ENCODE measurements around the gene SAXO1.

The SAXO1 gene

DNA sequence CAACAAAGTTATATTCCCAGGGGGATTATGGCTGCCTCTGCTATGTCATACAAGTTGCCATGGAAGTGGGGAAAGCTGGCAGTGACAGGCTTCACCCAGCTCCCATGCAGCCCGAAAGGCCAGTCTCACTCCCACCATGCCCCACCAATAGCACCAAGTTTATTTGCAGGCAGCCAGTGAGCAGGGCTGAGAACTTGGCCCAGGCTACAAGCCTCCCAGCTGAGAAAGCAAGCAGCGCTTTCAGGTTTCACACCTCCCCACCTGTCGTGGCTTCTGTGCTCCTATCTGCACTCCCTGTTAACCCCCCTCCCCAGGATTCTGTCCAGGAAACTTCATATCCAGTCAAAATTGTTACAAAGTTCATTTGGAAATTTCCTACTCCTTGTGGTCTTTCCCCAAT, 155.0 kb downstream of the SAXO1 start:
- H3K36me3 ChIP-seq (ENCODE audit: insufficient read depth, insufficient read length, low read length), result no peaks in the 10 kb centered on the region
- no peaks in the 10 kb centered on the region for H3K27me3 ChIP-seq (ENCODE audit: insufficient read depth, insufficient read length)
- no peaks in the 10 kb centered on the region for H3K4me1 ChIP-seq (ENCODE audit: insufficient read depth, insufficient read length)
- no peak for DNase-seq (ENCODE audit: low read depth, low spot score)
- no peak overlapping the region for H3K9ac ChIP-seq (ENCODE audit: insufficient read length, low read depth)
- TF ChIP-seq ZNF274 (IDR thresholded peaks at IDR 0.05; ENCODE audit: low read depth, low read length) (no peak), YY1 (IDR thresholded peaks at IDR 0.05; ENCODE audit: insufficient read depth, insufficient read length) (no peak), SUZ12 (IDR thresholded peaks at IDR 0.05; ENCODE audit: extremely low read depth, insufficient read depth, insufficient read length) (no peak)
- no peak overlapping the region for H3K4me3 ChIP-seq (ENCODE audit: insufficient read length, low read depth)
- peaks cover 3% of the 10 kb centered on the region for H3K9me3 ChIP-seq (ENCODE audit: insufficient read depth, low read length)

Data from NT2/D1 (cell line).